Gastroesophageal sphincter (tissue), 3 donors: ENCODE data around the gene PACS1.

Source experiments
- POLR2A ChIP-seq, 2 donors: fragments of 450-650 bp; IDR thresholded peaks; one replicate each; pipeline ENCODE4 v1.6.1; 2017; ENCODE audit warnings: antibody characterized with exemption in 2 of 2, mild to moderate bottlenecking in 2 of 2, moderate library complexity in 1 of 2
- TF ChIP-seq, protein P1 (sequence below), 4 experiments: fragments of 200-600 bp in 2 of 4; fragments of 450-650 bp in 2 of 4; sonication (generic) in 1 of 4; IDR thresholded peaks; one replicate each; pipeline ENCODE4 v1.5.1; 2017 to 2019; ENCODE audit warnings: antibody characterized with exemption in 4 of 4, mild to moderate bottlenecking in 2 of 4, moderate library complexity in 2 of 4

GRCh38 chr11:66150140-66150539, 80.1 kb downstream of the PACS1 start:
- TF ChIP-seq, protein P1, sequence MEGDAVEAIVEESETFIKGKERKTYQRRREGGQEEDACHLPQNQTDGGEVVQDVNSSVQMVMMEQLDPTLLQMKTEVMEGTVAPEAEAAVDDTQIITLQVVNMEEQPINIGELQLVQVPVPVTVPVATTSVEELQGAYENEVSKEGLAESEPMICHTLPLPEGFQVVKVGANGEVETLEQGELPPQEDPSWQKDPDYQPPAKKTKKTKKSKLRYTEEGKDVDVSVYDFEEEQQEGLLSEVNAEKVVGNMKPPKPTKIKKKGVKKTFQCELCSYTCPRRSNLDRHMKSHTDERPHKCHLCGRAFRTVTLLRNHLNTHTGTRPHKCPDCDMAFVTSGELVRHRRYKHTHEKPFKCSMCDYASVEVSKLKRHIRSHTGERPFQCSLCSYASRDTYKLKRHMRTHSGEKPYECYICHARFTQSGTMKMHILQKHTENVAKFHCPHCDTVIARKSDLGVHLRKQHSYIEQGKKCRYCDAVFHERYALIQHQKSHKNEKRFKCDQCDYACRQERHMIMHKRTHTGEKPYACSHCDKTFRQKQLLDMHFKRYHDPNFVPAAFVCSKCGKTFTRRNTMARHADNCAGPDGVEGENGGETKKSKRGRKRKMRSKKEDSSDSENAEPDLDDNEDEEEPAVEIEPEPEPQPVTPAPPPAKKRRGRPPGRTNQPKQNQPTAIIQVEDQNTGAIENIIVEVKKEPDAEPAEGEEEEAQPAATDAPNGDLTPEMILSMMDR (IDR thresholded peaks at IDR 0.05): no peak
- no peak for TF ChIP-seq POLR2A (IDR thresholded peaks at IDR 0.05)
